Mammary epithelial cell (primary cell): ENCODE results near the gene CLK4.

ENCODE experiments used
- EZH2 ChIP-seq: IDR thresholded peaks from 2 replicates; pipeline ENCODE4 v1.6.1; 2012; ENCODE audit warnings: low read length, inconsistent platforms, borderline replicate concordance
- TF ChIP-seq, protein P1 (sequence below), 2 donors: IDR thresholded peaks in 1 of 2; conservative IDR thresholded peaks in 1 of 2; 2 replicates each; pipeline ENCODE4 v1.5.1; 2011 to 2012; ENCODE audit warnings: inconsistent platforms in 2 of 2, low read length in 2 of 2, mild to moderate bottlenecking in 2 of 2, control low read depth in 1 of 2, low read depth in 1 of 2; ENCODE audit not compliant: insufficient read depth in 1 of 2; ENCODE audit errors: extremely low read depth in 1 of 2

DNA sequence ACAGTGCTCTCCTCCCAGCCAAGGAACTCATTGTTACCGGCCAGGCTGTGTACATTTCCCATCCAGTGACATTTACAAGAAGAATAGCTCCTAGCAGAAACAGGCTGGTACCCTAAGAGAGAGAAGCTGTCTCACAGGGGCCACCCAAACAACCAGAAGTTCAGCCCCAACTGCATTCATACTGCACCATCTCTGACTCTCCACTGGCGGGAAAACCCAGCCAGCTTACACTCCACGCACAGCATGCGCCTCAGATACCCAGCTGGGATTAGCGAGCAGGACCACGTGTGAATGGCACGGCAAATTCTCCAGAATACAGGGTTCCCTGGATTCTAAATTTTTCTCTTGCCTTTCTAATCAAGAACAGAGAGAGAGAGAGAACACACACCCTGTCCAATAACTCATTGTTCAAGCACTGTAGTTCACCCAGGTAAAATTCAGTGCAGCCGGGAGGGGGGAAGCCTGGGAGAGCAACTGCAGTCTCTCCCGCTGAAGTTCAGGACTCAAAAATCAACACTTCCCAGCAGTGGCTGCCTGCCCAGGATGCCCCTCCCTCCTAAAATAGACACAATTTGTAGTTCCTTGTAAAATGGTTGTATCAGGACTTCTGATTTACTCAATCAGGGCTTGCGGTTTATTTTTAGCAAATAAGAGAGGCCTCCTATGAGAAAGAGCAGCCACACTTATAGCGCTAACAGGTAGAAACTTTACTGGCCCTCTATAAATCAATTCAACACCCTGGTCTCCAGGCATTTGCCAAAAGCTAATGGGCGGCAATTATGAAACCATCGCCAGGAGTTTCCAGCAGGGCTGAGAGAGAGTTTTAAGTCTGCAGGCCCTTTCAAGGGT, 38.9 kb downstream of the CLK4 start:
- TF ChIP-seq, protein P1, sequence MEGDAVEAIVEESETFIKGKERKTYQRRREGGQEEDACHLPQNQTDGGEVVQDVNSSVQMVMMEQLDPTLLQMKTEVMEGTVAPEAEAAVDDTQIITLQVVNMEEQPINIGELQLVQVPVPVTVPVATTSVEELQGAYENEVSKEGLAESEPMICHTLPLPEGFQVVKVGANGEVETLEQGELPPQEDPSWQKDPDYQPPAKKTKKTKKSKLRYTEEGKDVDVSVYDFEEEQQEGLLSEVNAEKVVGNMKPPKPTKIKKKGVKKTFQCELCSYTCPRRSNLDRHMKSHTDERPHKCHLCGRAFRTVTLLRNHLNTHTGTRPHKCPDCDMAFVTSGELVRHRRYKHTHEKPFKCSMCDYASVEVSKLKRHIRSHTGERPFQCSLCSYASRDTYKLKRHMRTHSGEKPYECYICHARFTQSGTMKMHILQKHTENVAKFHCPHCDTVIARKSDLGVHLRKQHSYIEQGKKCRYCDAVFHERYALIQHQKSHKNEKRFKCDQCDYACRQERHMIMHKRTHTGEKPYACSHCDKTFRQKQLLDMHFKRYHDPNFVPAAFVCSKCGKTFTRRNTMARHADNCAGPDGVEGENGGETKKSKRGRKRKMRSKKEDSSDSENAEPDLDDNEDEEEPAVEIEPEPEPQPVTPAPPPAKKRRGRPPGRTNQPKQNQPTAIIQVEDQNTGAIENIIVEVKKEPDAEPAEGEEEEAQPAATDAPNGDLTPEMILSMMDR (conservative IDR thresholded peaks at IDR 0.05 in 1 of 2, IDR thresholded peaks at IDR 0.05 in 1 of 2; ENCODE audit: extremely low read depth in 1 of 2, insufficient read depth in 1 of 2, low read depth in 1 of 2, low read length in 2 of 2), result no peak
- no peak for TF ChIP-seq EZH2
